Measurements from ENCODE around the gene COG2.
A peak's percentile ranks its signal among the peaks of the same experiment; 100 is the strongest.
"Not testable (repeated sequence)": the region's sequence is repeated elsewhere in the genome, so short reads cannot be mapped to it uniquely, and the experiment has no call there.

The COG2 gene

DNA sequence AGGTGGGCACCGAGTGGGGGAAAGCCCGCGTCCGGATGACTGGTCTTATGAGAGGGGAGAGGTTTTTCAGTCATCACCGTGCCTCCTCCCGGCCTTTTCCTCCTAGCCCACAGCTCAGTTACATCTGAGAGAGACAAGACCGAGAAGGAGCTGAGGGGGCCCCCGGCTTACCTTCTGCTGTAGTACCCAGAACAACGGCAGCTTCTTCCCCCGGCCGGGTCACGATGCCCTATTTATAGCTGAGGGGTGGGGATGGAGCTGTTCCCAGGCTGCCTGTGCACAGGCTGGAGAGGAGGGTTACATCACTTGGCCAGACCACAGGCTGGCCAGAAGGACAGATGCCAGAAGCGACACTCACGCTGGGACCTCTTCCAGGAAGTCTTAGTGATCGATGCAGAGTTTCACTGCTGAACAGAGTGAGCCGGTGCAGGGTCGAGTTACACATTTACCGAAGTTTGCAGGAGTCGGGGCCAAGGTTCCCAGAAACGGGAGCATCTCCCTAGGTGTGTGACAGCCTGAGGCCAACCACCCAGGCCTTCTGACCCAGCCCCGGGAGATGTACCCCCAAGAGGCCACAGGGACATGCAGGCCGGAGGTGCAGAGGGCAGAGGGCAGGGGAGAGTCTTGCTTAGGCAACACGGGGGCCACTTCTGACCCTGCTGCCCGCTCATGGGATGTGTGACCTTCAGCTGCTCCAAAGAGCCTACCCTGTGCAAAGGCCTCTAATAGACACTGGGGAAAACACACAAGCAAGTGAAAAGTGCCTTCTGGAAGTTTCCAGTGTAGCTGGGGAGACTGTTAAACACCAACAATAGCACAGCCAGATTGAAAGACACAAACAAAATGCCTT is 71.9 kb downstream of the COG2 start, which contains the start of gene AGT:
AGT (minus strand) TSS at position 208 of the 850 bp plus-strand sequence. CDS start 3,299 bp downstream, outside the sequence.
- TF ChIP-seq, protein P1, sequence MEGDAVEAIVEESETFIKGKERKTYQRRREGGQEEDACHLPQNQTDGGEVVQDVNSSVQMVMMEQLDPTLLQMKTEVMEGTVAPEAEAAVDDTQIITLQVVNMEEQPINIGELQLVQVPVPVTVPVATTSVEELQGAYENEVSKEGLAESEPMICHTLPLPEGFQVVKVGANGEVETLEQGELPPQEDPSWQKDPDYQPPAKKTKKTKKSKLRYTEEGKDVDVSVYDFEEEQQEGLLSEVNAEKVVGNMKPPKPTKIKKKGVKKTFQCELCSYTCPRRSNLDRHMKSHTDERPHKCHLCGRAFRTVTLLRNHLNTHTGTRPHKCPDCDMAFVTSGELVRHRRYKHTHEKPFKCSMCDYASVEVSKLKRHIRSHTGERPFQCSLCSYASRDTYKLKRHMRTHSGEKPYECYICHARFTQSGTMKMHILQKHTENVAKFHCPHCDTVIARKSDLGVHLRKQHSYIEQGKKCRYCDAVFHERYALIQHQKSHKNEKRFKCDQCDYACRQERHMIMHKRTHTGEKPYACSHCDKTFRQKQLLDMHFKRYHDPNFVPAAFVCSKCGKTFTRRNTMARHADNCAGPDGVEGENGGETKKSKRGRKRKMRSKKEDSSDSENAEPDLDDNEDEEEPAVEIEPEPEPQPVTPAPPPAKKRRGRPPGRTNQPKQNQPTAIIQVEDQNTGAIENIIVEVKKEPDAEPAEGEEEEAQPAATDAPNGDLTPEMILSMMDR (IDR thresholded peaks at IDR 0.05; ENCODE audit: insufficient read depth, low read length, missing control alignments): no peak
- no peak within 1 kb of the TSS for H3K4me3 ChIP-seq (ENCODE audit: low read depth, low read length)
- ChIA-PET POLR2A (no interaction called here), CTCF (interaction anchor here (1.3 to 2.1 kb wide), 4 partner anchors 31 to 72 kb away, joined by 3 to 4 read pairs (median 3); partner anchors contain the start of gene COG2)
- peak; percentile 69 for DNase-seq (ENCODE audit: low read depth, low spot score)

DNA sequence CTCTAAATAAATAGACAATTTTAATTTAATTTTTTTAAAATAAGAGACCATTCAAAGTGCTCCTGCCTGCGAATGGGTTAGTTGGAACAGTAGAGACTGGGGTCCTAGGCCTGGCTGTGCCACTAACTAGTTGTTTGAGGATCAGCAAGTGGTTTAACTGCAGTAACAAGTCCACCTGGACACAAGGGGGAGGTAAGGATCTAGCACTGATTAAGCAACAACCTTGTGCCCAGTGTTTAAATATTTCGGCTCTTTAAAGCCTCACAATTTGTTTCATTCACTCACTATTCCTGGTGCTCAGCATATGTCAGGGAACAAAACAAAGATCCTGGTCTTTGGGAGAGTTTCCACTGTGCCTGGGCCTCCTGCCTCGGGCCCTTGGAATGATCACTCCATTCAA is 73.2 kb downstream of the COG2 start:
- TF ChIP-seq, protein P1 (IDR thresholded peaks at IDR 0.05; ENCODE audit: insufficient read depth, low read length, missing control alignments): no peak
- ChIA-PET CTCF (no interaction called here), POLR2A (no interaction called here)
- no peak overlapping the region for H3K4me3 ChIP-seq (ENCODE audit: low read depth, low read length)
- DNase-seq (ENCODE audit: low read depth, low spot score): no peak

DNA sequence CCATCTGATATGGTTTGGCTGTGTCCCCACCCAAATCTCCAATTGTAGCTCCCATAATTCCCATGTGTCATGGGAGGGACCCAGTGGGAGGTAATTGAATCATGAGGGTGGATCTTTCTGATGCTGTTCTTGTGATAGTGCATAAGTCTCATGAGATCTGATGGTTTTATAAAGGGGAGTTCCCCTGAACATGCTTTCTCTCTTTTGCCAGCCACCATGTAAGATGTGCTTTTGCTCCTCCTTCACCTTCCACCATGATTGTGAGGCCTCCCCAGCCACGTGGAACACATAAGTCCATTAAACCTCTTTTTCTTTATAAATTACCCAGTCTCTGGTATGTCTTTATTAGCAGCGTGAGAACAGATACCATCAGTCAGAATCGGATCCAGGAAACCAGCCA is 74.2 kb downstream of the COG2 start:
- CTCF ChIA-PET; DNase-seq (ENCODE audit: low read depth, low spot score); H3K4me3 ChIP-seq (ENCODE audit: low read depth, low read length); POLR2A ChIA-PET: not testable (repeated sequence)

DNA sequence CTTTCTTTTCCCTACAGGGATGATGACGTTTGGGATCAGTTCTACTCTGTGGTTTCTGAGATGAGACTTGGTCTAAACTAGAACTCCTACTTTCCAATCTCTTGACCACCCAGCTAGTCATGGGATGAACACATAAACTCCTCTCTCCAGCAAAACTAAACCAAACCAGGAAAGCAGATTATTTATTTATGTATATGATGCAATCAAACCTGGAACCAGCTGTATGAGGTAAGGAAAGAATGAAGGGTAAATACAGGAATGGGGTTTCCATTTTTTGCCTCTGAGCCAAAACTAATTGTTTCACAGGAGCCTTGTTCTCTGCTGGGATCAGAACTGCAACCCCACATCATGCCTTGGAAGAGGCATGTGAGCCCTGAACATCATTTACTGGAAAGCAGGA is 75.0 kb downstream of the COG2 start:
- CTCF ChIA-PET: no interaction called here
- no peak for DNase-seq (ENCODE audit: low read depth, low spot score)
- TF ChIP-seq, protein P1 (IDR thresholded peaks at IDR 0.05; ENCODE audit: insufficient read depth, low read length, missing control alignments): no peak
- POLR2A ChIA-PET: no interaction called here
- no peak overlapping the region for H3K4me3 ChIP-seq (ENCODE audit: low read depth, low read length)

DNA sequence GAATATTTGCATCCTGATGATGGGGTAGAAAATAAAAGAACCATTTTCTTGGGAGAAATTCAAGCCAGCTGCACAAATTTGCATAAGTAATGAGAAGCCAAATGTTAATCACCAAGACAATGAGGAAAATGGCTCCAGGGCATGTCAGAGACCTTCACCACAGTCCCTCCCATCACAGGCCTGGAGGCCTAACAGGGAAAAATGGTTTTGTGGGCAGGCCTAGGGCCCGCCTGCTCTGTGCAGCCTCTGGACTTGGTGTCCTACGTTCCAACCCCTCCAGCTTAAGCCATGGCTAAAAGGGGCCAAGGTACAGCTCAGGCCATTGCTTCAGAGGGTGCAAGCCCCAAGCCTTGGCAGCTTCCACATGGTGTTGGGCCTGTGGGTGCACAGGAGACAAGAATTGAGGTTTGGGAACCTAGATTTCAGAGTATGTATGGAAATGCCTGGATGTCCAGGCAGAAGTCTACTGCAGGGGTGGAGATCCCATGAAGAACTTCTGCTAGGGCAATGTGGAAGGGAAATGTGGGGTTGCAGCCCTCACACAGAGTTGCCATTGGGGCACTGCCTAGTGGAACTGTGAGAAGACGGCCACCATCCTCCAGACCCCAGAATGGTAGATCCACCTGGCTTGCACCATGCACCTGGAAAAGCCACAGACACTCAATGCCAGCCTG is 79.7 kb downstream of the COG2 start:
- DNase-seq (ENCODE audit: low read depth, low spot score); H3K4me3 ChIP-seq (ENCODE audit: low read depth, low read length); CTCF ChIA-PET; POLR2A ChIA-PET: not testable (repeated sequence)

DNA sequence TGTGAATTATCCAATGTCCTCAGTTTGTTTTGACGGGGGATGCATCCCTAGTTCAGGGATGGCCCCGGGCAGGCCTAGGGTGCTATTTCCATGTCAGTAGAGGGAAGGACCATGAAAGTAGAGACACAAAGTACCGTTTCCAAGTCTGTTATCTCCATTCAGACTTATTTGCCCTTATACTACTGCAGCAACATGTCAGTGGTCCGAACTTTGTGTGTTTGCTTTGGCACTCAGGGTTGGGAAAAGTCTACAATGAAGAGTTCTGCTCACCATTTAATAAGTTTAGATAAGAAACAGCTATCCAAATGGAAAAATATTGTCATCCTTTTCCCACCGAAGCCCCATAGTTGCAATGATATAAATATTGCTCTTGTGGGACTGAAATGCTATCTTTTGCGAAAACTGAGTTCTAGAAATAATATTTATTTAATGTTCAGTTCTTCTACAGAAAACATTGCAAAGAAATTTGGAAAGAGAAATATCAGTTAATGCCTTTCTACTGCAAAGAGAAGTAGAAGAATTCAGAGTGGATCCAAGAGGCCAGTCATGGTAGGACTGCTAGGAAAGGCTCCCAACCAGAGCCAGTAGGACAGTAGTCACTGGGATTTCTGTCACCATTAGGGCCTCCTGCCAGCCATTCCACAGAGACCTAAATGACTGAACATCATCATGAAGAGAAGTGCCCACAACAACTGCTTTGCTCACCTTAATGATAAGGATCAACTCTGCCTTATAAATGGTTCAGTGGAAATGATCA is 83.2 kb downstream of the COG2 start:
- no peak overlapping the region for H3K4me3 ChIP-seq (ENCODE audit: low read depth, low read length)
- POLR2A ChIA-PET: no interaction called here
- DNase-seq (ENCODE audit: low read depth, low spot score): no peak
- TF ChIP-seq, protein P1 (IDR thresholded peaks at IDR 0.05; ENCODE audit: insufficient read depth, low read length, missing control alignments): no peak
- CTCF ChIA-PET: no interaction called here

Data from AG04449 (cell line).